Body of pancreas (tissue), 4 donors: Measurements from ENCODE around the gene UBB.

Source experiments
- POLR2A ChIP-seq, 3 donors: fragments of 450-650 bp; IDR thresholded peaks; one replicate each; pipeline ENCODE4 v1.6.1; 2016; ENCODE audit warnings: antibody characterized with exemption in 3 of 3, mild to moderate bottlenecking in 2 of 3
- TF ChIP-seq, protein P1 (sequence below), 7 experiments: fragments of 450-650 bp in 4 of 7; fragments of 200-600 bp in 3 of 7; sonication (generic) in 3 of 7; IDR thresholded peaks; one replicate each; pipeline ENCODE4 v1.5.1; 2016 to 2019; ENCODE audit warnings: antibody characterized with exemption in 7 of 7

DNA sequence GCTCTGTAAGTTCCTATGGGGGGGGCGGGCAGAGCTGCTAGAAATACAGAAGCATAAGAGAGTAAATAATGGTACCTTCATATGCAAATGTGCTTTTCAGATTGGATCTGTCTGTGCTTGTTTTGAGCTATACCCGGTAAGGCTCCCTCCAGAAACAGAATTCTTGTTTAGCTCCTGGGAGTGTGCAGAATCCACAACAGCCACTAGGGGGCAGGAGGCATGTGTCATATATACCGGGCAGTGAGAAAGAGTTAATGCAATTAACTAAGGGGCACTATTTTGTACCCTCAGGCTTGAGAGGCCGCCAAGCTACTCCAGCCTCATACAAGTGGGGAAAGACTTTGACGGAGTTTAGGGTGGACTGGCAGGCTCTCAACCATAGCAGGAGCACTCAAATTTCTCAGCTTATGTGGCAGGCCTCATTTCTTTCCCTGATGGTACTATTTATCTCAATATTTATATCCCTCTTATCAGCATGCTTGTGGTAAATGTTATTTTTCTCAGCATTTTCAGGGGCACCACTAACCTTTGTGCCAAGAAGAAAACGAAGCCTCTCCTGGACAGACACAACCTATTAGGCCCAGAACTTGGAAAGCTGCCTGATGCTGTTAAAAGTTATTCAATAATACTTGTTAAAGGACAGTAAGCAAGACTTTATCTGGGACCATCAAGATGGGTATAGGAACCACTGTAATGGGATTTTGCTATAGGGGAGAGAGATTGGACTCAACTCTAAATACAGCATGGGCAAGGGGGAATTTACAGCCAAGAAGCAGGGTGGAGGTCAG is 16.9 kb upstream of the UBB start:
- TF ChIP-seq, protein P1, sequence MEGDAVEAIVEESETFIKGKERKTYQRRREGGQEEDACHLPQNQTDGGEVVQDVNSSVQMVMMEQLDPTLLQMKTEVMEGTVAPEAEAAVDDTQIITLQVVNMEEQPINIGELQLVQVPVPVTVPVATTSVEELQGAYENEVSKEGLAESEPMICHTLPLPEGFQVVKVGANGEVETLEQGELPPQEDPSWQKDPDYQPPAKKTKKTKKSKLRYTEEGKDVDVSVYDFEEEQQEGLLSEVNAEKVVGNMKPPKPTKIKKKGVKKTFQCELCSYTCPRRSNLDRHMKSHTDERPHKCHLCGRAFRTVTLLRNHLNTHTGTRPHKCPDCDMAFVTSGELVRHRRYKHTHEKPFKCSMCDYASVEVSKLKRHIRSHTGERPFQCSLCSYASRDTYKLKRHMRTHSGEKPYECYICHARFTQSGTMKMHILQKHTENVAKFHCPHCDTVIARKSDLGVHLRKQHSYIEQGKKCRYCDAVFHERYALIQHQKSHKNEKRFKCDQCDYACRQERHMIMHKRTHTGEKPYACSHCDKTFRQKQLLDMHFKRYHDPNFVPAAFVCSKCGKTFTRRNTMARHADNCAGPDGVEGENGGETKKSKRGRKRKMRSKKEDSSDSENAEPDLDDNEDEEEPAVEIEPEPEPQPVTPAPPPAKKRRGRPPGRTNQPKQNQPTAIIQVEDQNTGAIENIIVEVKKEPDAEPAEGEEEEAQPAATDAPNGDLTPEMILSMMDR (IDR thresholded peaks at IDR 0.05), result peak; percentile 75 to 96 (median 84)
- TF ChIP-seq POLR2A (IDR thresholded peaks at IDR 0.05), result no peak
